C4-2B (cell line): Measurements from ENCODE around the gene TNFRSF1A.

Source experiments
- H3K27ac ChIP-seq: fragments of 450-650 bp; 2 replicates; pipeline ENCODE4 v1.5.1; 2017
- CTCF ChIP-seq: fragments of 450-650 bp; conservative IDR thresholded peaks from 2 replicates; pipeline ENCODE4 v1.5.1; 2017; ENCODE audit warnings: mild to moderate bottlenecking
- ZFX ChIP-seq: fragments of 450-650 bp; IDR thresholded peaks from 2 replicates; pipeline ENCODE4 v1.6.1; 2017

Gene TNFRSF1A

GRCh38 chr12:6355491-6356373 is 13.9 kb upstream of the TNFRSF1A start:
- H3K27ac ChIP-seq: no peak overlapping the region
- TF ChIP-seq ZFX (no peak), CTCF (no peak)

- TF ChIP-seq ZFX (no peak), CTCF (no peak)
- H3K27ac ChIP-seq: no peak overlapping the region
Observed at GRCh38 chr12:6354495-6355393, 12.9 kb upstream of the TNFRSF1A start.

DNA sequence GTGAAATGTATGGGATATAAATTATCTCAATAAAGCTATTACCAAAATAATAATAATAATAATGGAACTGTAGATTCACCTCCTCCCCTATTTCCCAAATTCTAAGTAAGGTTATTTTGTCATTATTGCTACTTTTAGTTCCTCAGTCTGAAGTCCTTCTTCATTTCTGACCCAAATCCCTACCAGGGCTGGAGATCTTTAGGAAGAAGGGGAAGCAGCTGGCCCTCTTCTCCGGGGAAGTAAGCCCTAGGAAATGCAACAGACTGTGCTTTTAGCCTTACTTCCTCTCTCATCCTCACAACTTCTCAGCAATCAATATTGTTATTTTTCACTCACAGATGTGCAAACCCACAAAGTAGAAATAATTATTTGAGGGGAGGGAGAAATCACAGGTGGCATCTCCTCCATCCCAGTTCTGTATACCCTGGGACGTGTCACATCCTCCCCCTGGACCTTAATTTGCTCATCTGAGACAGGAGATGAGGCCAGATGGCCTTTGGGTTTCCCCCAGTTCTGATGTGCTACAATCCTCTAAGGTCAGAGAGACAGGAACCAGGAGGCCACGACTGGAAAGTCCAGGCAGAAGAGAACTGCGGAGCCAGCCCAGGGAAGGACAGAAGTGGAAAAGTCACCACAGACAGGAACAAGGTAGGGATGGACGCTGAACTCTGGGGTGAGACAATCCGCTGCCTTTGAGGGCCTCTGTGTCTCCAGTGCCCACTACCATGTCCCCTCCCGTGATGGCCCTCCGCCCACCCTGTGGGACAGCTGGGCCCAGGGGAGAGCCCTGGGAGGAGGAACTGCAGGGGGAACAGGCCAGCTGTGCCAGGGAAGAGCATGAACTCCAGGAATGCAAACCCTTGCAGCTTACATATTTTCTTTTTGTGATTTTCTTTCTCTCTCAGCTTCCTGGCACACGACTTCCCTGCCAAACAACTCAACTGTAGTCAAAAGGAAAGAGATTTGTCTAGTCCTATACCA is 10.6 kb upstream of the TNFRSF1A start:
- TF ChIP-seq CTCF (no peak), ZFX (no peak)
- H3K27ac ChIP-seq: no peak overlapping the region

DNA sequence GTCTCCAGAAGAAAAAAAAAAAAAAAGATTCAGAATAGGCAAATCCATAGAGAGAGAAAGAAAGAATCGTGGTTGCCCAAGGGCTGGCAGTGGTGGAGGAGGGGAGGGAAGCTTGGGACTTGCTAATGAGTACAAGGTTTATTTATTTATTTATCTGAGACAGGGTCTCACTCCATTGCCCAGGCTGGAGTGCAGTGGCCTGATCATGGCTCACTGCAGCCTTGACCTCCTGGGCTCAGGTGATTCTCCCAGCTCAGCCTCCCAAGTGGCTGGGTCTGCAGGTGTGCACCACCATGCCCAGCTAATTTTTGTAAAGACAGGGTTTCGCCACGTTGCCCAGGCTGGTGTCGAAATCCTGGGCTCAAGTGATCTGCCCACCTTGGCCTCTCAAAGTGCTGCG is 9.7 kb upstream of the TNFRSF1A start:
- TF ChIP-seq CTCF (no peak), ZFX (no peak)
- H3K27ac ChIP-seq: no peak overlapping the region

DNA sequence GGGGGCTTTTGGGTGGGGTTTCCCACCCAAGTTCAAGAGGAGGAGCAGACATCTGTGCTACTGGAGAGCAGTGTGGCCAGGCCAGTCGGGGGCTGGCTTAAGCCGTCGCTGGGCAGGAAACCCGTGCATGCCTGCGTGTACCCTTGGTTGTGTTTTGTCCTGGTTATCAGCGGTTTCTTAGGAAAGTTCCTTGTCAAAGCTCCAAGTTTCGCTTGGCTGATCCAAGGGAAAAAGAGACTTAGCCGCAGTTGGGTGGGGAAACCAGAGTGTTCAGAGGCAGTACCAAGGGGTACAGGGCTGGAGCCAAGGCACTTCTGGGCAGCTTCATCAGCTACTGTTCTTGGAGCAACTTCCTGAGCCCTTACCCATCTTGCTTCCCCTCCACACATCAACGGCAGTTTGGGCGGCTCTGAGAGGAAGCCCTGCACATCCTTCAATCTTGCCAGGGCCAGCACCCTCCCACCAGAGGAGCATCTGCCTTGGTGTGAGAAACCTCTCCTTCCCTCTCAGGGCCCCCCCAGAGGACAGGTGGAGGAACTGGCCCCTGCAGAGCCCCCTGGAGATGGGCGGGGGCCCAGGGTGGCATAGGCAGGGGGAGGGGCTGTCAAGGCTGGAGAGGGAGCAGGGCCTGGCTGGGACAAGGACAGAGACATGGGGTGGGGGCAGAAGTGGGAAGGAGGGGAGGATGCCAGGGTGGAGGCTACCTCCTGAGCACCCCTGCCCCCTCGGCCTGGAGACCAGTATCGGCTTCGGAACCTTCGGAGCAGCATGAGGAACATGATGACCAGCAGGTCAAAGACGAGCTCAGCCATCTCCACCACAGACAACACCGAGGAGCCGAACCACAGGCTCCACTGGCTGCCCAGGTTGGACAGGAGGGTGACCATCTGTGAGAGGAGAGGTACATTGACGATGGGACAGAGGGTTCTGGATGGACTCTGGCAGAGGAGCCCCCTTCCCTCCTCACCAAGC is 5.8 kb upstream of the TNFRSF1A start:
- TF ChIP-seq CTCF (no peak), ZFX (no peak)
- no peak overlapping the region for H3K27ac ChIP-seq

DNA sequence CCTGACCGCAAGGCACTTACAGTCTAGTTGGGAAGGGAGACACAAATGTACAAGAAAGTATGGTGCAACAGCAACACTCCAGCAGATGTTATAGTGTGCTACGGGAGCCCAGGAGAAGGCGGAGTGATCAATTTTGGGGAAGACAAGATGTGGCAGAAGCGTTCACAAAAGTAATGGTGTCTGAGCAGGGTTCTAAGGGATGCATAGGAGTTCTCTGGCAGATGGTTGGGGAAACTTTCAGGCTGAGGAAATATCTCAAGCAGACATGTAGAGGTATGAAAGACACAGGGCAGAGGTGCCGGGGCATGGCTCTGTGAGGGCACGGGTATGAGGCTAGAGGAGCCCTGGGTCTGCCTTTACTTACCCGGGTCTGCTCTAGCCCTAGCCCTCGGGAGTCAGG is 5.1 kb upstream of the TNFRSF1A start:
- no peak overlapping the region for H3K27ac ChIP-seq
- no peak for TF ChIP-seq ZFX
- no peak for TF ChIP-seq CTCF
